Smooth muscle cell (in vitro differentiated cells): ENCODE data around the gene CCDC92. TPM values are rescaled to one million over a fixed set of nuclear protein-coding genes. Genes with fewer than 3 reads are reported as not detected.
A peak's percentile ranks its signal among the peaks of the same experiment; 100 is the strongest.

ENCODE experiments used
- DNase-seq: peaks from one replicate; lab custom pipeline; 2025; ENCODE audit not compliant: unreplicated experiment; lab: John Stamatoyannopoulos, UW
- H2AFZ ChIP-seq: fragments of 200-600 bp; sonication (generic); 2 replicates; pipeline ENCODE4 v1.6.0; 2016; ENCODE audit warnings: antibody characterized with exemption, low read depth, mild to moderate bottlenecking
- H3F3A ChIP-seq: fragments of 200-600 bp; sonication (generic); 2 replicates; pipeline ENCODE4 v1.6.0; 2017; ENCODE audit warnings: antibody characterized with exemption, low read depth
- H3K27ac ChIP-seq: fragments of 200-600 bp; sonication (generic); 2 replicates; pipeline ENCODE4 v1.5.1; 2016; ENCODE audit warnings: low read depth, mild to moderate bottlenecking
- H3K27me3 ChIP-seq: fragments of 200-600 bp; sonication (generic); 2 replicates; pipeline ENCODE4 v1.6.1; 2016; ENCODE audit warnings: low read depth, mild to moderate bottlenecking
- H3K36me3 ChIP-seq: fragments of 200-600 bp; sonication (generic); 2 replicates; pipeline ENCODE4 v1.5.1; 2016; ENCODE audit warnings: low read depth
- H3K4me1 ChIP-seq: fragments of 200-600 bp; sonication (generic); 2 replicates; pipeline ENCODE4 v1.5.1; 2016; ENCODE audit warnings: low read depth
- H3K4me2 ChIP-seq: fragments of 200-600 bp; sonication (generic); 2 replicates; pipeline ENCODE4 v1.6.0; 2016; ENCODE audit warnings: mild to moderate bottlenecking
- H3K4me3 ChIP-seq: fragments of 200-600 bp; sonication (generic); 2 replicates; pipeline ENCODE4 v1.5.1; 2016; ENCODE audit warnings: mild to moderate bottlenecking
- H3K79me2 ChIP-seq: fragments of 200-600 bp; sonication (generic); 2 replicates; pipeline ENCODE4 v1.6.0; 2016; ENCODE audit warnings: low read depth, mild to moderate bottlenecking
- H3K9ac ChIP-seq: fragments of 200-600 bp; sonication (generic); 2 replicates; pipeline ENCODE4 v1.6.0; 2016; ENCODE audit warnings: low read depth
- H3K9me3 ChIP-seq: fragments of 200-600 bp; sonication (generic); replicated peaks from 2 replicates; pipeline ENCODE4 v1.5.1; 2016; ENCODE audit warnings: low read depth
- H4K20me1 ChIP-seq: fragments of 200-600 bp; sonication (generic); 2 replicates; pipeline ENCODE4 v1.6.0; 2016; ENCODE audit warnings: low read depth
- WGBS: methylation state at CpG from one replicate; pipeline ENCODE4 v1.1.7; 2016; ENCODE audit warnings: low lambda C conversion rate; 5-methylcytosine and 5-hydroxymethylcytosine counted together
- polyA plus RNA-seq: library from polyadenylated mRNA; unstranded; fragments of >200 nt; fragmentation: Nextera tagmentation; extraction: Ambion mirVana; gene quantifications from 2 replicates; pipeline ENCODE4 v1.2.1, GENCODE V29; 2016
- total RNA-seq: library from RNA; depleted of rRNA; stranded (reverse); fragments of >200 nt; gene quantifications from 2 replicates; pipeline ENCODE4 v1.2.3, GENCODE V29; 2014
- TF ChIP-seq, protein P1 (sequence below): fragments of 200-600 bp; sonication (generic); IDR thresholded peaks from 2 replicates; pipeline ENCODE4 v1.5.1; 2017; ENCODE audit warnings: borderline replicate concordance, mild to moderate bottlenecking, antibody characterized with exemption; ENCODE audit not compliant: insufficient read depth, poor library complexity, severe bottlenecking

Gene CCDC92
- total and polyA plus RNA-seq, 2 experiments from 2014 or later: 17.4 to 68.2 TPM

DNA sequence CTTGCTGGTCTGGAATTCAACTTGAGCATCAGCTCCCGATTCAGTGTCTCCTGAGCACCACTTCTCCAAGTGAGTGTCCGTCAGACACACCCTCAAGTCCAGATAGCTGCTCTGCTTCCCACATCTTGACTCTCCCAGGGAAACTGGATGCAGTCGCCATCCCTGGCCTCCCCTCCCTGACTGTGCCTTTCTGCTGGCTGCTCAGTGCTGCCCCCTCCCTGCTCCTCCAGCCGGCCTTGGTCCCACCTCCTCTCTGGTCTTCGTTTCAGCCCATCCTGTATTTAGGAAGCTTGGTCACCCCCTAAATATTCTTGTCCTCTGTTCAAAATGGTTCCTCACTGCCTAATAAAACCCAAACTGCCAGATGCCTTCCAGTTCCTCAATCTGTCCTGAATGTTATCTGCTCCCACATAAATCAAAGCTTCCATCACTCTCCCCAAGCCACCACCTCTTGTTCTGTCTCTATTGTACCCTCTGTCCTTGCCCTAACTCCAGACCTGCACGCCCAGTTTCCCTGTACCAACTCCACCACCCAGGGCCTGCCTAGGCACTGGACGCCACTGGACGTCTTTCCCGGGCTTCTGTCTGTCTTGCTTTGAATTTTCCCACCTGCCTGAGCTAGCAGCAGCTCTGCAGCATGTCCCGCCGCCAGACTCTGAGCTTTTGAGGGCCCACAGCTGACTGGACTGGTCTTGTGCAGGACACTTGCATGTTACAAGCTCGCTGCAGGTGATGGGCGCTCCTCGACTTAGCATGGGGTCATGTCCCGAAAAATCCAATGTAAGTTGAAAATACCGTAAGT is 33.8 kb downstream of the CCDC92 start:
- Histone ChIP-seq H3K4me3 (no peak overlapping the region), H4K20me1 (peaks cover 17% of the 10 kb centered on the region), H3K9me3 (no peaks in the 10 kb centered on the region), H3K4me1 (peaks cover 7% of the 10 kb centered on the region), H3K36me3 (peaks cover 9% of the 10 kb centered on the region), H3K27me3 (no peaks in the 10 kb centered on the region), H3K4me2 (peak overlapping the region; percentile 63), H2AFZ (no peak overlapping the region), H3K9ac (no peak overlapping the region), H3K27ac (peak overlapping the region; percentile 67), H3F3A (peaks cover 13% of the 10 kb centered on the region), H3K79me2 (no peaks in the 10 kb centered on the region)
- WGBS: 88% methylated on average over 16 of the region's 16 CpGs
- TF ChIP-seq, protein P1, sequence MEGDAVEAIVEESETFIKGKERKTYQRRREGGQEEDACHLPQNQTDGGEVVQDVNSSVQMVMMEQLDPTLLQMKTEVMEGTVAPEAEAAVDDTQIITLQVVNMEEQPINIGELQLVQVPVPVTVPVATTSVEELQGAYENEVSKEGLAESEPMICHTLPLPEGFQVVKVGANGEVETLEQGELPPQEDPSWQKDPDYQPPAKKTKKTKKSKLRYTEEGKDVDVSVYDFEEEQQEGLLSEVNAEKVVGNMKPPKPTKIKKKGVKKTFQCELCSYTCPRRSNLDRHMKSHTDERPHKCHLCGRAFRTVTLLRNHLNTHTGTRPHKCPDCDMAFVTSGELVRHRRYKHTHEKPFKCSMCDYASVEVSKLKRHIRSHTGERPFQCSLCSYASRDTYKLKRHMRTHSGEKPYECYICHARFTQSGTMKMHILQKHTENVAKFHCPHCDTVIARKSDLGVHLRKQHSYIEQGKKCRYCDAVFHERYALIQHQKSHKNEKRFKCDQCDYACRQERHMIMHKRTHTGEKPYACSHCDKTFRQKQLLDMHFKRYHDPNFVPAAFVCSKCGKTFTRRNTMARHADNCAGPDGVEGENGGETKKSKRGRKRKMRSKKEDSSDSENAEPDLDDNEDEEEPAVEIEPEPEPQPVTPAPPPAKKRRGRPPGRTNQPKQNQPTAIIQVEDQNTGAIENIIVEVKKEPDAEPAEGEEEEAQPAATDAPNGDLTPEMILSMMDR: peak; percentile 45
- no peak for DNase-seq

DNA sequence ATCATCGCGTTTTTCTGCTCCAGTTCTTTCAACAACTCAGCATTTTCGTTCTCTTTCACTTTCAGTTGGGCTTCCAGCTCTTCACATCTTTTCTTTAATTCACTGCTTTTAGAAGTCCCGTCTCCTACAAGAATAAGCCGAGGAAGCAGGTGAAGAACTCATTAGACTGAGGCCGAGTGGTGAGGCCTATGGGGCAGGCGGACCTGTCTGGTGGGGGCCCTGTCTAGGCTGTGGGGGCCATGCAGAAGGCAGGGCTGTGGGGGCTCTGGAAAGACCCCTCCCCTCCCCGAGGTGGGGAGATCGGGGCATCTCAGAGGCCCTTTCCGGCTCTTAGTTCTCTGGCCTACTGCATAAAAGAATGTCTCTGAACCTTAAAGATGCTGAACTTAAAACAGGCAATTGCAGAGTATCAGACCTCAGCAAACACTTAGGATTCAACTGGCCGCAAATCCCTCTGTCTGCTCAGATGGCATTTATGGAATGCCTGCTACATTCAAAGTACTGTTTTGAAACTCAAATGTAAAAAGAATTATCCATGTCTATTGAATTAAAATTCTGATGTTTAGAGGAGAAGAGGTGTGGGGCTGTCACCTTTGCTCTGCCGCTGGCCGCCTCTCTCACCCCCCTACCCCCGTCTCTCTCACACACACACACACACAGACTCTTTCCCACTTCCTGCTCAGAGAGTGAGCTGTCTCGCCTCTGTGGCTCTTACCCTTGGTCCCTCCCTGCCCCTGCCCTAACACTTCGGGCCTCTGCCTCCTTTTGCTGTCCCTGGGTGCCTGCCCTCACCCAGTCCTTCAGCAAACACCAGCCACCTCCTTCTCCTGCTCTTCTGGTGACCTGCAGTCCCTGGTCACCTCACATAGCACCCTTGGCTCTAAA is 34.7 kb downstream of the CCDC92 start:
- H3K79me2 ChIP-seq: no peaks in the 10 kb centered on the region
- peaks cover 9% of the 10 kb centered on the region for H4K20me1 ChIP-seq
- peaks cover 9% of the 10 kb centered on the region for H3K36me3 ChIP-seq
- no peaks in the 10 kb centered on the region for H3K9me3 ChIP-seq
- peaks cover 5% of the 10 kb centered on the region for H3K4me1 ChIP-seq
- no peak overlapping the region for H2AFZ ChIP-seq
- no peak overlapping the region for H3K9ac ChIP-seq
- H3K4me2 ChIP-seq: peak overlapping the region; percentile 63
- no peaks in the 10 kb centered on the region for H3K27me3 ChIP-seq
- H3K4me3 ChIP-seq: no peak overlapping the region
- H3F3A ChIP-seq: peaks cover 11% of the 10 kb centered on the region
- 60% methylated on average over 16 of the region's 16 CpGs for WGBS
- DNase-seq: no peak
- TF ChIP-seq, protein P1: no peak
- peak overlapping the region; percentile 67 for H3K27ac ChIP-seq

DNA sequence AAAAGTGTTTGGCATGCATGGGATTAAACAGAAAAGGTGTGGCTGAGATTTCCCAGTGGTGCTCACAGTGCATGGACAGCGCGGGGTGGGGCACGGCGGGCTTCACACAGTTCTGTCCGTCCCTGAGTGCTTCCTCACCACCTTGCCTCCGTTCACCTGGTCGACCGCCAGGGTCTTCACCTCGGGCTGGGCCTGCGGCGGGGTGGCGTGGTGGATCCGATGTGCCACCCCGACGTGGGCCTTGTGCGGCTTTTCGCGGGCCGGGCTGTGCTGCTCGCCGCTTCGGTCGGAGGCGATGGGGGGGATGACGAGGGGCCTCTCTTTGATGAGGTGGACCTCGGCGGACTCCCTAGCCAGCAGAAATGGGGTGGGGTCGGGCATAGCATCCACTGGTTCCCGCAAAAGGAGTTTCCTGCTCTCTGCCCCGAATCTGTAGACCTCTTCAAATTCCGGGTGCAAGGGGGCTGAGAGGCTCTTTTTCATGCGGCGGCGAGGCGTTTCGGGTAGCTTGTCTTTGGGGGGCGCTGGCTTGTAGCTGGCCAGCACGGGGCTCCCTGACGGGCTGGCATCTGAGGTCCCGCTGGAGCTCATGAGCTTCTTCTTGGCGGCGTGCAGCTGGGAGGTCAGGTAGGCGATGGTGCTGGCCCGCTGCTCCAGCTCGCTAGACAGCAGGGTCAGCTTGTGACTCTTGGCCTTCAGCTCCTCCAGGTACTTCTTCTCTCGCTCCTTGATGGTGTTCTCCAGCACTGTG is 35.5 kb downstream of the CCDC92 start:
- peaks cover 6% of the 10 kb centered on the region for H3F3A ChIP-seq
- H2AFZ ChIP-seq: no peak overlapping the region
- TF ChIP-seq, protein P1: no peak
- peaks cover 9% of the 10 kb centered on the region for H3K36me3 ChIP-seq
- H3K9me3 ChIP-seq: no peaks in the 10 kb centered on the region
- peak overlapping the region; percentile 63 for H3K4me2 ChIP-seq
- H3K9ac ChIP-seq: no peak overlapping the region
- no peaks in the 10 kb centered on the region for H3K4me1 ChIP-seq
- peak overlapping the region; percentile 67 for H3K27ac ChIP-seq
- no peaks in the 10 kb centered on the region for H3K79me2 ChIP-seq
- peaks cover 3% of the 10 kb centered on the region for H4K20me1 ChIP-seq
- 97% methylated on average over 44 of the region's 46 CpGs for WGBS
- DNase-seq: no peak
- H3K27me3 ChIP-seq: no peaks in the 10 kb centered on the region
- H3K4me3 ChIP-seq: no peak overlapping the region
